ENCODE results near the gene LHFPL6. TPM values are rescaled to one million over a fixed set of nuclear protein-coding genes. Genes with fewer than 3 reads are reported as not detected.
A peak's percentile ranks its signal among the peaks of the same experiment; 100 is the strongest.

Gene LHFPL6
- total RNA-seq, 1 experiment from 2014 or later: 2.5 TPM

GRCh38 chr13:39419068-39419467 is 183.9 kb downstream of the LHFPL6 start:
- Histone ChIP-seq H3K36me3 (ENCODE audit: low read depth) (no peaks in the 10 kb centered on the region), H3K4me1 (replicated peaks; ENCODE audit: insufficient read depth) (no peaks in the 10 kb centered on the region), H3K9me3 (ENCODE audit: insufficient read depth, low read depth) (no peaks in the 10 kb centered on the region), H3F3A (ENCODE audit: insufficient read depth, low read depth) (no peaks in the 10 kb centered on the region), H3K27ac (no peak overlapping the region), H3K4me2 (no peak overlapping the region), H2AFZ (no peak overlapping the region), H3K79me2 (ENCODE audit: low read depth) (no peaks in the 10 kb centered on the region), H3K9me2 (ENCODE audit: insufficient read depth) (no peaks in the 10 kb centered on the region), H3K4me3 (no peak overlapping the region), H3K27me3 (ENCODE audit: insufficient read depth, low read depth) (no peaks in the 10 kb centered on the region), H4K20me1 (ENCODE audit: insufficient read depth) (no peaks in the 10 kb centered on the region)
- CTCF ChIA-PET: no interaction called here
- POLR2A ChIA-PET (ENCODE audit: unreplicated experiment): no interaction called here
- intact Hi-C loops (cut with micrococcal nuclease; ENCODE audit: unreplicated experiment): no loop called here
- no peak for TF ChIP-seq EZH2 (IDR thresholded peaks at IDR 0.05; ENCODE audit: low read depth)
- TF ChIP-seq, protein P1, sequence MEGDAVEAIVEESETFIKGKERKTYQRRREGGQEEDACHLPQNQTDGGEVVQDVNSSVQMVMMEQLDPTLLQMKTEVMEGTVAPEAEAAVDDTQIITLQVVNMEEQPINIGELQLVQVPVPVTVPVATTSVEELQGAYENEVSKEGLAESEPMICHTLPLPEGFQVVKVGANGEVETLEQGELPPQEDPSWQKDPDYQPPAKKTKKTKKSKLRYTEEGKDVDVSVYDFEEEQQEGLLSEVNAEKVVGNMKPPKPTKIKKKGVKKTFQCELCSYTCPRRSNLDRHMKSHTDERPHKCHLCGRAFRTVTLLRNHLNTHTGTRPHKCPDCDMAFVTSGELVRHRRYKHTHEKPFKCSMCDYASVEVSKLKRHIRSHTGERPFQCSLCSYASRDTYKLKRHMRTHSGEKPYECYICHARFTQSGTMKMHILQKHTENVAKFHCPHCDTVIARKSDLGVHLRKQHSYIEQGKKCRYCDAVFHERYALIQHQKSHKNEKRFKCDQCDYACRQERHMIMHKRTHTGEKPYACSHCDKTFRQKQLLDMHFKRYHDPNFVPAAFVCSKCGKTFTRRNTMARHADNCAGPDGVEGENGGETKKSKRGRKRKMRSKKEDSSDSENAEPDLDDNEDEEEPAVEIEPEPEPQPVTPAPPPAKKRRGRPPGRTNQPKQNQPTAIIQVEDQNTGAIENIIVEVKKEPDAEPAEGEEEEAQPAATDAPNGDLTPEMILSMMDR (conservative IDR thresholded peaks at IDR 0.05): no peak
- no TSS peak for BruUV-seq (replicated peaks)
- no peak for DNase-seq

GRCh38 chr13:39418424-39418823 is 184.6 kb downstream of the LHFPL6 start:
- DNase-seq: no peak
- ChIA-PET POLR2A (ENCODE audit: unreplicated experiment) (no interaction called here), CTCF (no interaction called here)
- H3K27ac ChIP-seq: no peak overlapping the region
- no peaks in the 10 kb centered on the region for H3K27me3 ChIP-seq (ENCODE audit: insufficient read depth, low read depth)
- H3K4me2 ChIP-seq: no peak overlapping the region
- TF ChIP-seq, protein P1 (conservative IDR thresholded peaks at IDR 0.05): no peak
- no peak for TF ChIP-seq EZH2 (IDR thresholded peaks at IDR 0.05; ENCODE audit: low read depth)
- H3K79me2 ChIP-seq (ENCODE audit: low read depth): no peaks in the 10 kb centered on the region
- H3K4me1 ChIP-seq (replicated peaks; ENCODE audit: insufficient read depth): no peaks in the 10 kb centered on the region
- H3K9me2 ChIP-seq (ENCODE audit: insufficient read depth): no peaks in the 10 kb centered on the region
- no peaks in the 10 kb centered on the region for H3K36me3 ChIP-seq (ENCODE audit: low read depth)
- no peak overlapping the region for H2AFZ ChIP-seq
- intact Hi-C loops (cut with micrococcal nuclease; ENCODE audit: unreplicated experiment): no loop called here
- no peak overlapping the region for H3K4me3 ChIP-seq
- BruUV-seq (replicated peaks): no TSS peak
- no peaks in the 10 kb centered on the region for H3F3A ChIP-seq (ENCODE audit: insufficient read depth, low read depth)
- no peaks in the 10 kb centered on the region for H4K20me1 ChIP-seq (ENCODE audit: insufficient read depth)
- no peaks in the 10 kb centered on the region for H3K9me3 ChIP-seq (ENCODE audit: insufficient read depth, low read depth)

- POLR2A ChIA-PET (ENCODE audit: unreplicated experiment): no interaction called here
- Histone ChIP-seq H3K36me3 (ENCODE audit: low read depth) (no peaks in the 10 kb centered on the region), H4K20me1 (ENCODE audit: insufficient read depth) (no peaks in the 10 kb centered on the region), H3K4me1 (replicated peaks; ENCODE audit: insufficient read depth) (no peaks in the 10 kb centered on the region), H2AFZ (no peak overlapping the region), H3K27me3 (ENCODE audit: insufficient read depth, low read depth) (no peaks in the 10 kb centered on the region), H3F3A (ENCODE audit: insufficient read depth, low read depth) (no peaks in the 10 kb centered on the region), H3K4me2 (no peak overlapping the region), H3K9me2 (ENCODE audit: insufficient read depth) (no peaks in the 10 kb centered on the region), H3K27ac (no peak overlapping the region), H3K9me3 (ENCODE audit: insufficient read depth, low read depth) (no peaks in the 10 kb centered on the region), H3K4me3 (no peak overlapping the region), H3K79me2 (ENCODE audit: low read depth) (no peaks in the 10 kb centered on the region)
- BruUV-seq (replicated peaks): no TSS peak
- TF ChIP-seq, protein P1 (conservative IDR thresholded peaks at IDR 0.05): no peak
- TF ChIP-seq EZH2 (IDR thresholded peaks at IDR 0.05; ENCODE audit: low read depth): no peak
- CTCF ChIA-PET: interaction anchor here (0.5 to 0.8 kb wide), 2 partner anchors 119 to 199 kb away, joined by 3 to 4 read pairs; no protein-coding TSS in a partner anchor
- intact Hi-C loops (cut with micrococcal nuclease; ENCODE audit: unreplicated experiment): no loop called here
- peak; percentile 15 to 28 for DNase-seq
Measured at GRCh38 chr13:39417643-39418042, 185.3 kb downstream of the LHFPL6 start.

Data from PC-9 (cell line).